A549 (cell line): ENCODE results near the gene KRT72.

ENCODE experiments used
- EP300 ChIP-seq, 2 experiments: fragments of >200 bp; sonication (Bioruptor Twin); formaldehyde crosslinking; IDR thresholded peaks; 2 replicates in 1 of 2; 3 replicates in 1 of 2; pipeline ENCODE4 v1.6.1; 2016 to 2017
- ESRRA ChIP-seq: fragments of 150-350 bp; IDR thresholded peaks from 2 replicates; pipeline ENCODE4 v1.6.1; 2014; ENCODE audit warnings: mild to moderate bottlenecking, low read length, borderline replicate concordance
- FOSL2 ChIP-seq, 2 experiments: fragments of 450-650 bp in 1 of 2; fragments of >200 bp in 1 of 2; sonication (Bioruptor Twin) in 1 of 2; formaldehyde crosslinking; IDR thresholded peaks; 2 replicates each; pipeline versions ENCODE4 v1.5.0 to v1.6.1; 2016 to 2020; ENCODE audit warnings: mild to moderate bottlenecking in 1 of 2, moderate library complexity in 1 of 2
- MAX ChIP-seq: IDR thresholded peaks from 2 replicates; pipeline ENCODE4 v1.6.1; 2012
- NR3C1 ChIP-seq: fragments of >200 bp; sonication (Bioruptor Twin); formaldehyde crosslinking; IDR thresholded peaks from 3 replicates; pipeline ENCODE4 v1.6.1; 2017
- POLR2AphosphoS2 ChIP-seq: conservative IDR thresholded peaks from 2 replicates; pipeline ENCODE4 v1.6.1; 2012; ENCODE audit warnings: low read length, improper control_type of control experiment, inconsistent platforms
- RAD21 ChIP-seq, 2 experiments: fragments of >200 bp in 1 of 2; sonication (Bioruptor Twin) in 1 of 2; formaldehyde crosslinking in 1 of 2; IDR thresholded peaks in 1 of 2; conservative IDR thresholded peaks in 1 of 2; 2 replicates in 1 of 2; 3 replicates in 1 of 2; pipeline ENCODE4 v1.6.1; 2012 to 2018; ENCODE audit warnings: inconsistent platforms in 1 of 2
- RFX5 ChIP-seq: fragments of 450-650 bp; IDR thresholded peaks from 2 replicates; pipeline ENCODE4 v1.7.1; 2014; ENCODE audit warnings: antibody characterized with exemption, mild to moderate bottlenecking, moderate library complexity
- TF ChIP-seq, protein P1 (sequence below): fragments of >200 bp; sonication (Bioruptor Twin); formaldehyde crosslinking; IDR thresholded peaks from 3 replicates; pipeline ENCODE4 v1.5.1; 2016
- TF ChIP-seq, protein P2 (sequence below): fragments of 200-600 bp; sonication (generic); IDR thresholded peaks from 2 replicates; pipeline ENCODE4 v1.6.1; 2016; ENCODE audit warnings: antibody characterized with exemption, mild to moderate bottlenecking, moderate library complexity

- TF ChIP-seq NR3C1 (no peak), ESRRA (no peak), FOSL2 (IDR thresholded peaks at IDR 0.05) (no peak), FOSL2 (CRISPR knock-in tag; IDR thresholded peaks at IDR 0.05) (no peak), RFX5 (no peak), POLR2AphosphoS2 (no peak), EP300 (IDR thresholded peaks at IDR 0.05) (no peak), RAD21 (conservative IDR thresholded peaks at IDR 0.05 in 1 of 2, IDR thresholded peaks at IDR 0.05 in 1 of 2) (no peak), MAX (no peak)
- TF ChIP-seq, protein P1, sequence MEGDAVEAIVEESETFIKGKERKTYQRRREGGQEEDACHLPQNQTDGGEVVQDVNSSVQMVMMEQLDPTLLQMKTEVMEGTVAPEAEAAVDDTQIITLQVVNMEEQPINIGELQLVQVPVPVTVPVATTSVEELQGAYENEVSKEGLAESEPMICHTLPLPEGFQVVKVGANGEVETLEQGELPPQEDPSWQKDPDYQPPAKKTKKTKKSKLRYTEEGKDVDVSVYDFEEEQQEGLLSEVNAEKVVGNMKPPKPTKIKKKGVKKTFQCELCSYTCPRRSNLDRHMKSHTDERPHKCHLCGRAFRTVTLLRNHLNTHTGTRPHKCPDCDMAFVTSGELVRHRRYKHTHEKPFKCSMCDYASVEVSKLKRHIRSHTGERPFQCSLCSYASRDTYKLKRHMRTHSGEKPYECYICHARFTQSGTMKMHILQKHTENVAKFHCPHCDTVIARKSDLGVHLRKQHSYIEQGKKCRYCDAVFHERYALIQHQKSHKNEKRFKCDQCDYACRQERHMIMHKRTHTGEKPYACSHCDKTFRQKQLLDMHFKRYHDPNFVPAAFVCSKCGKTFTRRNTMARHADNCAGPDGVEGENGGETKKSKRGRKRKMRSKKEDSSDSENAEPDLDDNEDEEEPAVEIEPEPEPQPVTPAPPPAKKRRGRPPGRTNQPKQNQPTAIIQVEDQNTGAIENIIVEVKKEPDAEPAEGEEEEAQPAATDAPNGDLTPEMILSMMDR, result no peak
- TF ChIP-seq, protein P2, sequence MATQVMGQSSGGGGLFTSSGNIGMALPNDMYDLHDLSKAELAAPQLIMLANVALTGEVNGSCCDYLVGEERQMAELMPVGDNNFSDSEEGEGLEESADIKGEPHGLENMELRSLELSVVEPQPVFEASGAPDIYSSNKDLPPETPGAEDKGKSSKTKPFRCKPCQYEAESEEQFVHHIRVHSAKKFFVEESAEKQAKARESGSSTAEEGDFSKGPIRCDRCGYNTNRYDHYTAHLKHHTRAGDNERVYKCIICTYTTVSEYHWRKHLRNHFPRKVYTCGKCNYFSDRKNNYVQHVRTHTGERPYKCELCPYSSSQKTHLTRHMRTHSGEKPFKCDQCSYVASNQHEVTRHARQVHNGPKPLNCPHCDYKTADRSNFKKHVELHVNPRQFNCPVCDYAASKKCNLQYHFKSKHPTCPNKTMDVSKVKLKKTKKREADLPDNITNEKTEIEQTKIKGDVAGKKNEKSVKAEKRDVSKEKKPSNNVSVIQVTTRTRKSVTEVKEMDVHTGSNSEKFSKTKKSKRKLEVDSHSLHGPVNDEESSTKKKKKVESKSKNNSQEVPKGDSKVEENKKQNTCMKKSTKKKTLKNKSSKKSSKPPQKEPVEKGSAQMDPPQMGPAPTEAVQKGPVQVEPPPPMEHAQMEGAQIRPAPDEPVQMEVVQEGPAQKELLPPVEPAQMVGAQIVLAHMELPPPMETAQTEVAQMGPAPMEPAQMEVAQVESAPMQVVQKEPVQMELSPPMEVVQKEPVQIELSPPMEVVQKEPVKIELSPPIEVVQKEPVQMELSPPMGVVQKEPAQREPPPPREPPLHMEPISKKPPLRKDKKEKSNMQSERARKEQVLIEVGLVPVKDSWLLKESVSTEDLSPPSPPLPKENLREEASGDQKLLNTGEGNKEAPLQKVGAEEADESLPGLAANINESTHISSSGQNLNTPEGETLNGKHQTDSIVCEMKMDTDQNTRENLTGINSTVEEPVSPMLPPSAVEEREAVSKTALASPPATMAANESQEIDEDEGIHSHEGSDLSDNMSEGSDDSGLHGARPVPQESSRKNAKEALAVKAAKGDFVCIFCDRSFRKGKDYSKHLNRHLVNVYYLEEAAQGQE, result no peak
Measured at GRCh38 chr12:52552681-52553195, 48.5 kb downstream of the KRT72 start, which contains the start of gene KRT71.
